MCF 10A (cell line): ENCODE results near the gene BIN1. TPM values are rescaled to one million over a fixed set of nuclear protein-coding genes. Genes with fewer than 3 reads are reported as not detected.
A peak's percentile ranks its signal among the peaks of the same experiment; 100 is the strongest.

ENCODE experiments used
- BruUV-seq: library from RNA; stranded (reverse); fragments of 400-500 nt; replicated peaks from 2 replicates; lab custom pipeline; 2021; lab: Mats Ljungman, UMichigan
- CTCF ChIA-PET: fragments of 300-600 bp; sonication (Branson Sonifier 250); formaldehyde crosslinking; extraction: SDS; loops from one replicate; lab custom pipeline; 2021; ENCODE audit warnings: antibody characterized with exemption, inconsistent platforms; lab: Yijun Ruan, JAX
- POLR2A ChIA-PET: fragments of 300-600, 350-650 bp; sonication (Branson Sonifier 250); formaldehyde crosslinking; extraction: SDS; loops from one replicate; lab custom pipeline; 2020; ENCODE audit warnings: antibody characterized with exemption, inconsistent platforms; lab: Yijun Ruan, JAX
- DNase-seq: peaks from one replicate; pipeline ENCODE4 v3.0.0-alpha.2; 2018; ENCODE audit not compliant: unreplicated experiment
- H3K27ac Mint-ChIP-seq: one replicate; pipeline ENCODE4 v1.8.0; 2022; ENCODE audit warnings: mild to moderate bottlenecking, low read depth, mixed read lengths; ENCODE audit not compliant: unreplicated experiment
- H3K27me3 Mint-ChIP-seq: one replicate; pipeline ENCODE4 v1.8.0; 2022; ENCODE audit warnings: mixed read lengths; ENCODE audit not compliant: insufficient read depth, unreplicated experiment
- H3K36me3 Mint-ChIP-seq: one replicate; pipeline ENCODE4 v1.8.0; 2022; ENCODE audit warnings: mild to moderate bottlenecking, moderate library complexity, mixed read lengths; ENCODE audit not compliant: insufficient read depth, unreplicated experiment
- H3K4me1 Mint-ChIP-seq: one replicate; pipeline ENCODE4 v1.8.0; 2022; ENCODE audit warnings: mixed read lengths; ENCODE audit not compliant: insufficient read depth, unreplicated experiment
- H3K4me3 Mint-ChIP-seq: one replicate; pipeline ENCODE4 v1.8.0; 2022; ENCODE audit warnings: mild to moderate bottlenecking, moderate library complexity, mixed read lengths; ENCODE audit not compliant: unreplicated experiment
- H3K9me3 Mint-ChIP-seq: one replicate; pipeline ENCODE4 v1.8.0; 2022; ENCODE audit warnings: mixed read lengths; ENCODE audit not compliant: unreplicated experiment
- intact Hi-C: fragments of 100-400 bp; cut with micrococcal nuclease; formaldehyde crosslinking; loops from 2 replicates; pipeline ENCODE4 v1.14.1; 2022
- total RNA-seq: library from RNA; stranded (reverse); gene quantifications from 2 replicates; pipeline ENCODE4 v1.2.3, GENCODE V29; 2022
- TF ChIP-seq, protein P1 (sequence below): fragments of 200-600 bp; IDR thresholded peaks from one replicate; pipeline ENCODE4 v1.8.0; 2022; ENCODE audit warnings: antibody characterized with exemption, mild to moderate bottlenecking; ENCODE audit not compliant: unreplicated experiment

Gene BIN1
- total RNA-seq, 1 experiment from 2014 or later = 29.6 TPM

DNA sequence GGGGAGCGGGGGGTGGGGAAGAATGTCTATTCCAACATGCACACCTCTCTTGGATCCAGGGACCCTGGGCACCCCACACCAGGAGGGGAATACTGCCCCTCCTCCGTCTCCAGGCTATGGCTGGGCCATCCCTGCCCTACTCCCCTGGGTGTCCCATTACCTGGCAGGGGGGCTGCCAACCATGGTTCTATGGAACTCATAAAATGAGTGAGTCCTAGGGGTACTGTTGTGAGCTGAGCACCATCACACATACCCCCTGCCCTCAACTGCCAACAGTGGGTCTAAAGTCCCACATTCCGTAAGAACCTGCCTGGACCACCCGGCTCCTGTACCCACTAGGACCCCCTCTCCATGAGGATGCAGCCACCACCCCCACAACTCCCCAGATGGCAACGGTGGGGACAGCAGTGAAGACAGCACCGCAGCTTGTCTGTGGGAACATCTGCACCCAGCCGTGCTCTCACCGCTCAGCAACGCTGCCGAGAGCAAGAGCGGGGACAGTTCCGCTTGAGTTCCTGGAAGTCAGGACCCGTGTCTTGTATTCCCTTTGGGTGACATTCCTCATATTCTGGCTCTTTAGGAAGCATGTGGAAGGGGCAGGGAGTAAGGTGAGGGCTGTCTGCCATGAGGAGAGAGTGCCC is 41.5 kb downstream of the BIN1 start:
- ChIA-PET POLR2A (interaction anchor here (0.8 to 2.2 kb wide), 2 partner anchors 24 to 36 kb away, joined by 4 to 5 read pairs; no protein-coding TSS in a partner anchor), CTCF (interaction anchor here (0.6 to 1.1 kb wide), 2 partner anchors 19 to 386 kb away, joined by 3 read pairs; no protein-coding TSS in a partner anchor)
- Mint-ChIP-seq H3K27me3 (no peaks in the 10 kb centered on the region), H3K9me3 (no peaks in the 10 kb centered on the region), H3K36me3 (peaks cover 9% of the 10 kb centered on the region), H3K4me3 (no peak overlapping the region), H3K4me1 (peaks cover 26% of the 10 kb centered on the region), H3K27ac (peak overlapping the region; percentile 84)
- TF ChIP-seq, protein P1, sequence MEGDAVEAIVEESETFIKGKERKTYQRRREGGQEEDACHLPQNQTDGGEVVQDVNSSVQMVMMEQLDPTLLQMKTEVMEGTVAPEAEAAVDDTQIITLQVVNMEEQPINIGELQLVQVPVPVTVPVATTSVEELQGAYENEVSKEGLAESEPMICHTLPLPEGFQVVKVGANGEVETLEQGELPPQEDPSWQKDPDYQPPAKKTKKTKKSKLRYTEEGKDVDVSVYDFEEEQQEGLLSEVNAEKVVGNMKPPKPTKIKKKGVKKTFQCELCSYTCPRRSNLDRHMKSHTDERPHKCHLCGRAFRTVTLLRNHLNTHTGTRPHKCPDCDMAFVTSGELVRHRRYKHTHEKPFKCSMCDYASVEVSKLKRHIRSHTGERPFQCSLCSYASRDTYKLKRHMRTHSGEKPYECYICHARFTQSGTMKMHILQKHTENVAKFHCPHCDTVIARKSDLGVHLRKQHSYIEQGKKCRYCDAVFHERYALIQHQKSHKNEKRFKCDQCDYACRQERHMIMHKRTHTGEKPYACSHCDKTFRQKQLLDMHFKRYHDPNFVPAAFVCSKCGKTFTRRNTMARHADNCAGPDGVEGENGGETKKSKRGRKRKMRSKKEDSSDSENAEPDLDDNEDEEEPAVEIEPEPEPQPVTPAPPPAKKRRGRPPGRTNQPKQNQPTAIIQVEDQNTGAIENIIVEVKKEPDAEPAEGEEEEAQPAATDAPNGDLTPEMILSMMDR = no peak
- DNase-seq = no peak
- BruUV-seq = no TSS peak
- intact Hi-C loops = loop anchor here (2.0 to 10.0 kb wide), 3 partner anchors 109 to 409 kb away; partner anchors contain the start of gene ERCC3

DNA sequence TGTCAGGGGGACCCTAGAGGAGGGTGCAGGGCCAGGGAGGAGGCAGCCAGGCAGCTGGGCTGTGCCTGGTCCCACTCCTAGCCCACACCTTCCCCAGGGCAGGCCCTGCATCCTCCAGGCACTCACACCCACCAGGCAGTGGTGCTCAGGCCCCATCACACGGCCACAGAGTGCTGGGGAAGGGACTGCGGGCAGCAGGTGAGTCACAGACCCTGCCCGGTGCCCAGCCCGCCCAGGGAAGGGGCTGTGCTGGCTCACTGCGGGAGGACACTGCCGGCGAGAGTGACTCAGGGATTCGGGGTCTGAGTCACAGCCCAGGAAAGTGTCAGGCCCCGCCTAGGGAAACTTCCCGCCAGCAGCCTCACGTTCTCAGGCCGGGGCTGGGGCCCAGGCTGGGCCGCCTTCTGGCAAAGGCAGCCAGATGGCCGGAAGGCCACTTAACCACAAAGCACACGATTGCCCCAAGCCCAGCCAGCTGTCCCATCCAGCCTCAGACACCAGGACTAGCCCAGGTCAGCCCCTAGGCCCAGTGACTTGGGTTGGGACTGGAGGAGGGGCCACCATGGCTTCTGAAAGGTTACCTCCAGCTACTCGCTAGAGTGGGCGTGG is 42.2 kb downstream of the BIN1 start:
- no peak overlapping the region for H3K4me3 Mint-ChIP-seq
- H3K9me3 Mint-ChIP-seq = no peaks in the 10 kb centered on the region
- intact Hi-C loops = loop anchor here (2.0 to 10.0 kb wide), 3 partner anchors 110 to 410 kb away; partner anchors contain the start of gene ERCC3
- H3K36me3 Mint-ChIP-seq = peaks cover 9% of the 10 kb centered on the region
- H3K4me1 Mint-ChIP-seq = peaks cover 26% of the 10 kb centered on the region
- DNase-seq = peak; percentile 98
- no peaks in the 10 kb centered on the region for H3K27me3 Mint-ChIP-seq
- BruUV-seq = no TSS peak
- H3K27ac Mint-ChIP-seq = peak overlapping the region; percentile 84
- POLR2A ChIA-PET = interaction anchor here (2.2 kb wide), 1 partner anchor 37 kb away, joined by 5 read pairs; no protein-coding TSS in a partner anchor
- TF ChIP-seq, protein P1 = peak; percentile 13
- CTCF ChIA-PET = interaction anchor here (0.5 to 1.0 kb wide), 3 partner anchors 14 to 387 kb away, joined by 3 read pairs; no protein-coding TSS in a partner anchor

DNA sequence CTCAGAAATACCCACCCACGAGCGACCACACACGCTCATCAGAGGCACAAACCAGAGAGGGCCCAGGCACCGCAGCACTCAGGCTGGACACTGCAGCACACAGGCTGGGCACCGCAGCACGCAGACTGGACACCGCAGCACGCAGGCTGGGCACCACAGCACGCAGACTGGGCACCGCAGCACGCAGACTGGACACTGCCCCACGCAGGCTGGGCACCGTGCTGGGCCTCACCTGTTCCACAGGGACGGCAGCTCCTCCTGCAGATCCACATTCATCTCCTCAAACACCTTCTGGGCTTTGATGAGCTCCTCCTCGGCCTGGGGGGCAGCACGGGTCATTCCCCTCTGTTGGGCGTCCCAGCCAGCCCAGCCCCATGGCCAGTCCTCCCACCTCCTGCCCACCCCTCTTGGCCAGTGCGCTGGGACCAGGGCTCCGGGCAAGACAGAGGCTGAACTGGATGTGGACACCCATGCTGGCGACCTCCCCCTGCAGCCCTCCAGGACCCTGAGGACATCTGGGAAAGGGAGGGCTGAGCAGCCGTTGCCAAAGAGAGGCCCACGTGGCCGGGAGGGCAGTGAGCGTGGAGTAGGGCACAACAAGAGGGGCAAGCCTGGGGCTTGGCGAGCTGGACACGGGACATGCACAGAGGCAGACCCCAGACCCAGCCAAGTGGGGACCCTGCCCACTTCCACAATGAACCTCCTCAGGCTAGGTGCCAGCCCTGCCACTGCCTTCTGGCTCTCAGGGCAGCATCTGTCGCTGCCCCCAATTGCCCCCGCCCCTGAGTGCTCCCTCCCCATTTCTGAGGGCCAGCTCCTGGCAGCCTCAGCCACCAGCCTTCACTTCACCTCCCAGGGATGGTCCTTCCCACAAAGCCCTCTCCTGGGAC is 43.0 kb downstream of the BIN1 start:
- Mint-ChIP-seq H3K9me3 (no peaks in the 10 kb centered on the region), H3K4me3 (no peak overlapping the region), H3K27ac (peak overlapping the region; percentile 84), H3K4me1 (peaks cover 26% of the 10 kb centered on the region), H3K36me3 (peaks cover 9% of the 10 kb centered on the region), H3K27me3 (no peaks in the 10 kb centered on the region)
- CTCF ChIA-PET = interaction anchor here (0.6 to 1.0 kb wide), 3 partner anchors 13 to 496 kb away, joined by 3 to 4 read pairs (median 3); no protein-coding TSS in a partner anchor
- intact Hi-C loops = loop anchor here (2.0 to 10.0 kb wide), 2 partner anchors 111 to 411 kb away; no protein-coding TSS in a partner anchor
- no peak for DNase-seq
- POLR2A ChIA-PET = interaction anchor here (0.7 to 2.2 kb wide), 3 partner anchors 24 to 1049 kb away, joined by 3 to 5 read pairs (median 4); no protein-coding TSS in a partner anchor
- no TSS peak for BruUV-seq
- TF ChIP-seq, protein P1 = no peak
